Astrocyte (in vitro differentiated cells and primary cell): ENCODE measurements around the gene ZRANB2. TPM values are rescaled to one million over a fixed set of nuclear protein-coding genes. Genes with fewer than 3 reads are reported as not detected.

ENCODE experiments used
- DNase-seq: peaks from one replicate; pipeline ENCODE4 v3.0.0-alpha.2; 2010; ENCODE audit warnings: low read depth
- FAIRE-seq: peaks from 2 replicates; lab custom pipeline; 2011; peaks lifted over from hg19 to GRCh38; lab: Jason Lieb, UNC
- H2AFZ ChIP-seq: 2 replicates; pipeline ENCODE4 v1.6.0; 2012; ENCODE audit warnings: low read depth, low read length, inconsistent platforms
- H3K27ac ChIP-seq: 2 replicates; pipeline ENCODE4 v1.5.1; 2011; ENCODE audit warnings: low read depth, low read length, inconsistent platforms
- H3K27me3 ChIP-seq: 2 replicates; pipeline ENCODE4 v1.6.0; 2011; ENCODE audit warnings: low read length, inconsistent platforms; ENCODE audit not compliant: insufficient read depth
- H3K36me3 ChIP-seq: 2 replicates; pipeline ENCODE4 v1.5.1; 2011; ENCODE audit warnings: low read length, inconsistent platforms; ENCODE audit not compliant: insufficient read depth
- H3K4me1 ChIP-seq: 2 replicates; pipeline ENCODE4 v1.5.1; 2011; ENCODE audit warnings: low read length, inconsistent platforms; ENCODE audit not compliant: insufficient read depth
- H3K4me2 ChIP-seq: 2 replicates; pipeline ENCODE4 v1.6.0; 2012; ENCODE audit warnings: low read length, inconsistent platforms
- H3K4me3 ChIP-seq: 2 replicates; pipeline ENCODE4 v1.5.1; 2011; ENCODE audit warnings: low read depth, mild to moderate bottlenecking, low read length, inconsistent platforms; ENCODE audit not compliant: insufficient read depth
- H3K79me2 ChIP-seq: 2 replicates; pipeline ENCODE4 v1.6.0; 2012; ENCODE audit warnings: mild to moderate bottlenecking, low read length, inconsistent platforms; ENCODE audit not compliant: insufficient read depth
- H3K9ac ChIP-seq: 2 replicates; pipeline ENCODE4 v1.6.0; 2012; ENCODE audit warnings: mild to moderate bottlenecking, low read length, inconsistent platforms
- H3K9me3 ChIP-seq: 2 replicates; pipeline ENCODE4 v1.5.1; 2012; ENCODE audit warnings: low read depth, mild to moderate bottlenecking, low read length, inconsistent platforms; ENCODE audit not compliant: insufficient read depth
- H4K20me1 ChIP-seq: 2 replicates; pipeline ENCODE4 v1.6.0; 2012; ENCODE audit warnings: low read length, inconsistent platforms; ENCODE audit not compliant: insufficient read depth
- H3K27ac Mint-ChIP-seq: one replicate; pipeline ENCODE4 v1.8.0; 2021; ENCODE audit warnings: mild to moderate bottlenecking, mixed read lengths; ENCODE audit not compliant: unreplicated experiment
- H3K27me3 Mint-ChIP-seq: one replicate; pipeline ENCODE4 v1.8.0; 2021; ENCODE audit warnings: low read depth, mixed read lengths; ENCODE audit not compliant: unreplicated experiment
- H3K36me3 Mint-ChIP-seq: one replicate; pipeline ENCODE4 v1.8.0; 2021; ENCODE audit warnings: low read depth, mixed read lengths; ENCODE audit not compliant: unreplicated experiment
- H3K4me1 Mint-ChIP-seq: one replicate; pipeline ENCODE4 v1.8.0; 2021; ENCODE audit warnings: low read depth, mixed read lengths; ENCODE audit not compliant: unreplicated experiment
- H3K4me3 Mint-ChIP-seq: one replicate; pipeline ENCODE4 v1.8.0; 2021; ENCODE audit warnings: mild to moderate bottlenecking, moderate library complexity, mixed read lengths; ENCODE audit not compliant: unreplicated experiment
- H3K9me3 Mint-ChIP-seq: one replicate; pipeline ENCODE4 v1.8.0; 2021; ENCODE audit warnings: mild to moderate bottlenecking, mixed read lengths; ENCODE audit not compliant: unreplicated experiment
- CTCF ChIP-seq: IDR thresholded peaks from 2 replicates; pipeline ENCODE4 v1.5.1; 2011; ENCODE audit warnings: low read depth, mild to moderate bottlenecking, inconsistent platforms, low read length, moderate library complexity; ENCODE audit not compliant: insufficient read depth
- EZH2 ChIP-seq: IDR thresholded peaks from 2 replicates; pipeline ENCODE4 v1.6.1; 2012; ENCODE audit warnings: mild to moderate bottlenecking, low read length, inconsistent platforms; ENCODE audit not compliant: insufficient read depth
- total RNA-seq: library from RNA; stranded (reverse); gene quantifications from 2 replicates; pipeline ENCODE4 v1.2.1, GENCODE V29; 2021

Gene ZRANB2
- total RNA-seq, 1 donor from 2014 or later, result 97.0 TPM

GRCh38 chr1:71054791-71055190 is 26.0 kb downstream of the ZRANB2 start:
- Mint-ChIP-seq H3K36me3 (peaks cover 2% of the 10 kb centered on the region), H3K9me3 (no peaks in the 10 kb centered on the region), H3K4me1 (peaks cover 8% of the 10 kb centered on the region), H3K4me3 (no peak overlapping the region), H3K27ac (no peak overlapping the region), H3K27me3 (no peaks in the 10 kb centered on the region)
- H3K4me3 ChIP-seq, result no peak overlapping the region
- H3K9me3 ChIP-seq, result no peaks in the 10 kb centered on the region
- peaks cover 14% of the 10 kb centered on the region for H4K20me1 ChIP-seq
- H3K36me3 ChIP-seq, result peaks cover 10% of the 10 kb centered on the region
- FAIRE-seq, result no peak
- H3K4me2 ChIP-seq, result no peak overlapping the region
- no peak for TF ChIP-seq CTCF
- TF ChIP-seq EZH2, result no peak
- DNase-seq, result no peak
- H3K27ac ChIP-seq, result no peak overlapping the region
- H2AFZ ChIP-seq, result no peak overlapping the region
- H3K9ac ChIP-seq, result no peak overlapping the region
- no peaks in the 10 kb centered on the region for H3K79me2 ChIP-seq
- no peaks in the 10 kb centered on the region for H3K4me1 ChIP-seq
- H3K27me3 ChIP-seq, result peaks cover 3% of the 10 kb centered on the region

- no peak for TF ChIP-seq EZH2
- TF ChIP-seq CTCF, result no peak
- Histone ChIP-seq H3K27ac (no peak overlapping the region), H3K4me2 (no peak overlapping the region), H3K36me3 (peaks cover 7% of the 10 kb centered on the region), H3K79me2 (no peaks in the 10 kb centered on the region), H3K4me1 (no peaks in the 10 kb centered on the region), H3K9ac (no peak overlapping the region), H3K27me3 (peaks cover 4% of the 10 kb centered on the region), H2AFZ (no peak overlapping the region), H3K9me3 (no peaks in the 10 kb centered on the region), H3K4me3 (no peak overlapping the region), H4K20me1 (peaks cover 12% of the 10 kb centered on the region)
- DNase-seq, result no peak
- no peak overlapping the region for H3K4me3 Mint-ChIP-seq
- H3K36me3 Mint-ChIP-seq, result peaks cover under 1% of the 10 kb centered on the region
- H3K27ac Mint-ChIP-seq, result no peak overlapping the region
- H3K27me3 Mint-ChIP-seq, result no peaks in the 10 kb centered on the region
- no peak for FAIRE-seq
- no peaks in the 10 kb centered on the region for H3K9me3 Mint-ChIP-seq
- peaks cover 8% of the 10 kb centered on the region for H3K4me1 Mint-ChIP-seq
Observed at GRCh38 chr1:71054281-71054731, 26.5 kb downstream of the ZRANB2 start.

GRCh38 chr1:71053758-71054157 is 27.1 kb downstream of the ZRANB2 start:
- Mint-ChIP-seq H3K27ac (peak overlapping the region; percentile 7), H3K9me3 (no peaks in the 10 kb centered on the region), H3K36me3 (no peaks in the 10 kb centered on the region), H3K4me1 (peaks cover 8% of the 10 kb centered on the region), H3K4me3 (no peak overlapping the region), H3K27me3 (peaks cover 2% of the 10 kb centered on the region)
- Histone ChIP-seq H3K9me3 (no peaks in the 10 kb centered on the region), H3K4me2 (no peak overlapping the region), H3K4me1 (no peaks in the 10 kb centered on the region), H3K4me3 (no peak overlapping the region), H3K27ac (no peak overlapping the region), H3K27me3 (peaks cover 9% of the 10 kb centered on the region), H3K9ac (no peak overlapping the region), H2AFZ (no peak overlapping the region), H3K79me2 (no peaks in the 10 kb centered on the region), H3K36me3 (peaks cover 6% of the 10 kb centered on the region), H4K20me1 (peaks cover 8% of the 10 kb centered on the region)
- FAIRE-seq, result no peak
- DNase-seq, result no peak
- TF ChIP-seq EZH2 (no peak), CTCF (no peak)
